NCI-H345 treated with DMSO at 0.1 percent for 48 hours (cell line): ENCODE results near the gene SYDE2.

Experiments used
- DNase-seq: peaks from one replicate; lab custom pipeline; 2025; ENCODE audit not compliant: unreplicated experiment; lab: John Stamatoyannopoulos, UW

Gene SYDE2

GRCh38 chr1:85125891-85126290 lies 74.9 kb downstream of the SYDE2 start:
- DNase-seq, result no peak

- peak; percentile 93 for DNase-seq
These were observed 76.7 kb downstream of the SYDE2 start for GRCh38 chr1:85124091-85124490.

- DNase-seq, result no peak
These were observed 78.6 kb downstream of the SYDE2 start for GRCh38 chr1:85122169-85122568.

GRCh38 chr1:85121744-85122143 lies 79.1 kb downstream of the SYDE2 start:
- no peak for DNase-seq

GRCh38 chr1:85118751-85119150 lies 82.1 kb downstream of the SYDE2 start:
- no peak for DNase-seq

- no peak for DNase-seq
These were observed 84.0 kb downstream of the SYDE2 start for GRCh38 chr1:85116856-85117255.

GRCh38 chr1:85115933-85116332 lies 84.9 kb downstream of the SYDE2 start:
- DNase-seq, result no peak

- no peak for DNase-seq
These were observed 89.1 kb downstream of the SYDE2 start for GRCh38 chr1:85111695-85112094.

- DNase-seq, result peak; percentile 63
These were observed 91.3 kb downstream of the SYDE2 start for GRCh38 chr1:85109475-85109874.
